ENCODE results near the gene TRA2A.

GRCh38 chr7:23520582-23520981 is 11.2 kb downstream of the TRA2A start:
- TF ChIP-seq CTCF (IDR thresholded peaks at IDR 0.05) = no peak
- TF ChIP-seq POLR2A (IDR thresholded peaks at IDR 0.05) = no peak
- no peak for TF ChIP-seq POLR2AphosphoS5 (IDR thresholded peaks at IDR 0.05)

Measured in prostate gland (tissue), 2 donors.